Posterior vena cava (tissue), 2 donors: ENCODE results near the gene ARMC6. TPM values are rescaled to one million over a fixed set of nuclear protein-coding genes. Genes with fewer than 3 reads are reported as not detected.

Experiments
- DNase-seq: peaks from one replicate; pipeline ENCODE4 v3.0.0-alpha.2; 2020; ENCODE audit warnings: low spot score
- intact Hi-C, 2 donors: fragments of 100-400 bp; cut with DNase I; formaldehyde crosslinking; loops; one replicate each; pipeline versions ENCODE4 v1.14.1 to v1.14.2; 2022 to 2023
- total RNA-seq, 2 donors: library from RNA; stranded (reverse); fragmentation: NEBNext Ultra II Directional; extraction: Animal tissue kit (Norgen Biotek cat#: 25700); gene quantifications; one replicate each; pipeline ENCODE4 v1.2.1, GENCODE V29; 2021
- donor health status: DM: yes; HTN: yes; CAD: no.
- donor health status: DM: yes; HTN: yes; CAD: no.

The ARMC6 gene
- total RNA-seq, 2 donors from 2014 or later, result 12.6 to 19.3 TPM

- intact Hi-C loops, result no loop called here
- DNase-seq, result no peak
Observed at GRCh38 chr19:19064098-19064722, 30.8 kb downstream of the ARMC6 start.

GRCh38 chr19:19064811-19065745 lies 31.7 kb downstream of the ARMC6 start:
- DNase-seq, result no peak
- intact Hi-C loops, result no loop called here

- DNase-seq, result no peak
- intact Hi-C loops, result no loop called here
Observed at GRCh38 chr19:19067276-19068072, 34.1 kb downstream of the ARMC6 start.

GRCh38 chr19:19068659-19069654 lies 35.6 kb downstream of the ARMC6 start:
- intact Hi-C loops, result no loop called here
- no peak for DNase-seq

GRCh38 chr19:19071897-19072296 lies 38.5 kb downstream of the ARMC6 start:
- no peak for DNase-seq
- intact Hi-C loops, result no loop called here

GRCh38 chr19:19074196-19074882 lies 40.9 kb downstream of the ARMC6 start:
- no peak for DNase-seq
- intact Hi-C loops, result no loop called here

GRCh38 chr19:19075126-19075525 lies 41.7 kb downstream of the ARMC6 start:
- DNase-seq, result no peak
- intact Hi-C loops, result no loop called here

- no peak for DNase-seq
- intact Hi-C loops, result no loop called here
Observed at GRCh38 chr19:19076476-19076875, 43.1 kb downstream of the ARMC6 start.

GRCh38 chr19:19077103-19077502 lies 43.7 kb downstream of the ARMC6 start:
- DNase-seq, result no peak
- intact Hi-C loops, result no loop called here

- intact Hi-C loops, result no loop called here
- DNase-seq, result no peak
Observed at GRCh38 chr19:19078801-19079200, 45.4 kb downstream of the ARMC6 start.

- DNase-seq, result no peak
- intact Hi-C loops, result no loop called here
Observed at GRCh38 chr19:19079571-19079970, 46.2 kb downstream of the ARMC6 start.

GRCh38 chr19:19081642-19082151 lies 48.3 kb downstream of the ARMC6 start:
- DNase-seq, result no peak
- intact Hi-C loops, result no loop called here

GRCh38 chr19:19083413-19084178 lies 50.2 kb downstream of the ARMC6 start:
- DNase-seq, result no peak
- intact Hi-C loops, result no loop called here

- DNase-seq, result no peak
- intact Hi-C loops, result no loop called here
Observed at GRCh38 chr19:19087676-19088075, 54.3 kb downstream of the ARMC6 start.

- DNase-seq, result no peak
- intact Hi-C loops, result no loop called here
Observed at GRCh38 chr19:19094513-19094912, 61.1 kb downstream of the ARMC6 start.

GRCh38 chr19:19095691-19096090 lies 62.3 kb downstream of the ARMC6 start:
- no peak for DNase-seq

More at GRCh38 chr19:19095691-19096090, 62.3 kb downstream of the ARMC6 start:
- intact Hi-C loops, result no loop called here
